Neural cell (in vitro differentiated cells): ENCODE results near the gene CA6. TPM values are rescaled to one million over a fixed set of nuclear protein-coding genes. Genes with fewer than 3 reads are reported as not detected.
"Not testable (repeated sequence)": the region's sequence is repeated elsewhere in the genome, so short reads cannot be mapped to it uniquely, and the experiment has no call there.

Experiments
- H2AFZ ChIP-seq: fragments of 200-600, 300-800 bp; sonication (generic), shearing (Covaris generic); 2 replicates; pipeline ENCODE4 v1.6.0; 2014; ENCODE audit warnings: low read depth, mild to moderate bottlenecking, antibody characterized with exemption, low read length, moderate library complexity
- H3F3A ChIP-seq: fragments of 200-600 bp; shearing (Covaris generic); 2 replicates; pipeline ENCODE4 v1.6.1; 2016; ENCODE audit warnings: mild to moderate bottlenecking, moderate library complexity, mixed read lengths, antibody characterized with exemption, low read length; ENCODE audit not compliant: insufficient read depth, poor library complexity, severe bottlenecking
- H3K27ac ChIP-seq: fragments of 200-600, 300-800 bp; sonication (generic), shearing (Covaris generic); 2 replicates; pipeline ENCODE4 v1.5.1; 2014; ENCODE audit warnings: mild to moderate bottlenecking, low read length, moderate library complexity
- H3K27me3 ChIP-seq: fragments of 300-800, 200-600 bp; sonication (generic), shearing (Covaris generic); 2 replicates; pipeline ENCODE4 v1.6.0; 2014; ENCODE audit warnings: mild to moderate bottlenecking, low read depth, low read length, moderate library complexity; ENCODE audit not compliant: insufficient read depth
- H3K36me3 ChIP-seq: fragments of 300-800, 200-600 bp; sonication (generic), shearing (Covaris generic); 2 replicates; pipeline ENCODE4 v1.5.1; 2014; ENCODE audit warnings: mild to moderate bottlenecking, antibody characterized with exemption, low read length, moderate library complexity; ENCODE audit not compliant: insufficient read depth
- H3K4me2 ChIP-seq: fragments of 300-800, 200-600 bp; sonication (generic), shearing (Covaris generic); 2 replicates; pipeline ENCODE4 v1.6.0; 2014; ENCODE audit warnings: mild to moderate bottlenecking, low read length
- H3K4me3 ChIP-seq: fragments of 300-800, 200-600 bp; sonication (generic), shearing (Covaris generic); 2 replicates; pipeline ENCODE4 v1.5.1; 2014; ENCODE audit warnings: mild to moderate bottlenecking, low read length, moderate library complexity
- H3K79me2 ChIP-seq: fragments of 200-600 bp; shearing (Covaris generic); replicated peaks from 2 replicates; pipeline ENCODE4 v1.6.0; 2014; ENCODE audit warnings: mild to moderate bottlenecking, low read length, moderate library complexity; ENCODE audit not compliant: insufficient read depth
- H3K9ac ChIP-seq: fragments of 300-800, 200-600 bp; sonication (generic), shearing (Covaris generic); 2 replicates; pipeline ENCODE4 v1.6.1; 2016; ENCODE audit warnings: mild to moderate bottlenecking, low read length, mixed read lengths
- H3K9me2 ChIP-seq: fragments of 200-600 bp; shearing (Covaris generic); 2 replicates; pipeline ENCODE4 v1.6.1; 2016; ENCODE audit warnings: mild to moderate bottlenecking, low read length, mixed read lengths; ENCODE audit not compliant: insufficient read depth
- H3K9me3 ChIP-seq: fragments of 200-600, 300-800 bp; sonication (generic), shearing (Covaris generic); 2 replicates; pipeline ENCODE4 v1.6.1; 2016; ENCODE audit warnings: mild to moderate bottlenecking, mixed run types, low read length, moderate library complexity, mixed read lengths
- H4K20me1 ChIP-seq: fragments of 200-600 bp; shearing (Covaris generic); 2 replicates; pipeline ENCODE4 v1.6.1; 2016; ENCODE audit warnings: mild to moderate bottlenecking, mixed run types; ENCODE audit not compliant: insufficient read depth
- CTCF ChIP-seq: fragments of 450-650 bp; IDR thresholded peaks from 2 replicates; pipeline ENCODE4 v1.5.1; 2014; ENCODE audit warnings: antibody characterized with exemption, mild to moderate bottlenecking, moderate library complexity; ENCODE audit not compliant: poor library complexity, severe bottlenecking
- EP300 ChIP-seq: fragments of 450-650 bp; conservative IDR thresholded peaks from 2 replicates; pipeline ENCODE4 v1.6.1; 2014; ENCODE audit warnings: antibody characterized with exemption, mild to moderate bottlenecking, moderate library complexity; ENCODE audit not compliant: poor library complexity, severe bottlenecking
- EZH2 ChIP-seq: fragments of 200-600, 300-800 bp; shearing (Covaris generic), sonication (generic); IDR thresholded peaks from 2 replicates; pipeline ENCODE4 v1.6.1; 2014; ENCODE audit warnings: antibody characterized with exemption, low read length, borderline replicate concordance, mild to moderate bottlenecking; ENCODE audit not compliant: insufficient read depth, poor library complexity, severe bottlenecking
- MXI1 ChIP-seq: fragments of 450-650 bp; conservative IDR thresholded peaks from 2 replicates; pipeline ENCODE4 v1.6.1; 2014; ENCODE audit warnings: antibody characterized with exemption, mild to moderate bottlenecking; ENCODE audit not compliant: poor library complexity, severe bottlenecking
- POLR2AphosphoS5 ChIP-seq: IDR thresholded peaks from 2 replicates; pipeline ENCODE4 v1.6.1; 2012
- RAD21 ChIP-seq: fragments of 450-650 bp; conservative IDR thresholded peaks from 2 replicates; pipeline ENCODE4 v1.6.1; 2014; ENCODE audit warnings: antibody characterized with exemption, mild to moderate bottlenecking, moderate library complexity
- REST ChIP-seq: IDR thresholded peaks from 2 replicates; pipeline ENCODE4 v1.6.1; 2012; ENCODE audit warnings: borderline replicate concordance
- SMC3 ChIP-seq: fragments of 450-650 bp; conservative IDR thresholded peaks from 2 replicates; pipeline ENCODE4 v1.6.1; 2014; ENCODE audit warnings: antibody characterized with exemption, mild to moderate bottlenecking, moderate library complexity; ENCODE audit not compliant: poor library complexity
- TAF1 ChIP-seq: IDR thresholded peaks from 2 replicates; pipeline ENCODE4 v1.6.1; 2012; ENCODE audit warnings: low read depth
- polyA plus RNA-seq: library from polyadenylated mRNA; depleted of rRNA; stranded (reverse); fragments of >200 nt; gene quantifications from 2 replicates; pipeline ENCODE4 v1.2.3, GENCODE V29; 2014

The CA6 gene
- polyA plus RNA-seq, 1 donor from 2014 or later = not detected

DNA sequence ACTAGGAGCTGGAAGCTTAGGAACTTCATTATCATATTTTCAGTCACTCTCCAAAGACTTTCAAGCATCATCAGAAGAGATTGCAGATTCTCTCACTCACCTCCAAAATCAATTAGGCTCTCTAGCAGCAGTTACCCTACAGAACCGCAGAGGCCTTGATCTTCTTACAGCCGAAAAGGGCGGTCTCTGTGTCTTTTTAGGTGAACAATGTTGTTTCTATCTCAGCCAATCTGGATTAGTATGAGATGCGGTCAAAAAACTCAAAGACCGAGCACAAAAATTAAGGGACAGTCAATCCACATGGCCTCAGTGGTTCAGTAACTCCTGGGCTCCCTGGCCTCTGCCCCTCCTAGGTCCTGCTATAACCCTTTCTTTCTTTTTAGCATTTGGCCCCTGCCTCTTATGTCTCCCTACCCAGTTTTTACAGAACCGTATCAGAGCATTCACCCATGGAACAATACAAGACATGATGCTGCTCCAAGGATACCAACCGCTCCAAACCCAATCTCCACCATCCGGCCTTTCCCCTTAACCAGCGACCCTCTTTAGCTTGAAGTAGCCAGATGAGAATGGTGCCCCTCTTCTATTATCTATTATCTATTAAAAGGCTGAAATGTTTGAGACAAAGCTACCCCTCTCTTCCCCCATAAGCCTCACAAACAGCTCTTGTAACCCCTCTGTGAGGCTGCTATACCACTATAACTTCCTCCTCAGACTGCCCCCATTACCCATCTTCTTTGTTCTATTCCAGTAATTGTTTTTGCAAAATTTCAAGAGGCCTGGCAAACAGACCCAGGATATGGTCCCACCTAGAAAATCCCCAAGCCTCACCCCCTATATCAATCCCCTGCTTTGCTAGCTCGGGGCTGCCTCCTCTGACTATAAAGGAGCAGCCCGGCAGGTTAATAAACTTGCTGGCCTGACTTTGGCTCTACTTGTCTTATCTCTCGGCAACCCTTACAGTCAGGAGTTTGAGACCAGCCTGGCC, 18.7 kb upstream of the CA6 start:
- Histone ChIP-seq H3F3A (no peaks in the 10 kb centered on the region), H3K4me3 (no peak overlapping the region), H4K20me1 (no peaks in the 10 kb centered on the region), H3K9me2 (no peaks in the 10 kb centered on the region), H3K27me3 (no peaks in the 10 kb centered on the region), H2AFZ (no peak overlapping the region), H3K9ac (no peak overlapping the region), H3K79me2 (no peaks in the 10 kb centered on the region), H3K4me2 (no peak overlapping the region), H3K9me3 (no peaks in the 10 kb centered on the region), H3K27ac (no peak overlapping the region), H3K36me3 (no peaks in the 10 kb centered on the region)
- TF ChIP-seq POLR2AphosphoS5 (no peak), EP300 (no peak)

- no peaks in the 10 kb centered on the region for H3K27me3 ChIP-seq
- H3K4me2 ChIP-seq = no peak overlapping the region
- H4K20me1 ChIP-seq = no peaks in the 10 kb centered on the region
- no peak overlapping the region for H3K27ac ChIP-seq
- H3K9ac ChIP-seq = no peak overlapping the region
- no peaks in the 10 kb centered on the region for H3F3A ChIP-seq
- H3K4me3 ChIP-seq = no peak overlapping the region
- H3K9me2 ChIP-seq = no peaks in the 10 kb centered on the region
- no peaks in the 10 kb centered on the region for H3K9me3 ChIP-seq
- no peak overlapping the region for H2AFZ ChIP-seq
- TF ChIP-seq SMC3 (no peak), POLR2AphosphoS5 (no peak), CTCF (no peak), TAF1 (no peak), EP300 (no peak), MXI1 (no peak)
- H3K79me2 ChIP-seq = no peaks in the 10 kb centered on the region
- no peaks in the 10 kb centered on the region for H3K36me3 ChIP-seq
Observed at GRCh38 chr1:8930116-8930515, 15.6 kb upstream of the CA6 start.

- H3K79me2 ChIP-seq, H3K4me3 ChIP-seq, H3K27ac ChIP-seq, H3K9me2 ChIP-seq, H3F3A ChIP-seq, H3K27me3 ChIP-seq, H3K9ac ChIP-seq, H3K36me3 ChIP-seq, H3K4me2 ChIP-seq, H2AFZ ChIP-seq, H4K20me1 ChIP-seq, H3K9me3 ChIP-seq: not testable (repeated sequence)
Observed at GRCh38 chr1:8937051-8937450, 8.6 kb upstream of the CA6 start.

GRCh38 chr1:8937701-8938100, 8.0 kb upstream of the CA6 start:
- Histone ChIP-seq H3K4me3 (no peak overlapping the region), H3K27ac (no peak overlapping the region), H3K36me3 (no peaks in the 10 kb centered on the region), H3K9ac (no peak overlapping the region), H3F3A (no peaks in the 10 kb centered on the region), H3K27me3 (no peaks in the 10 kb centered on the region), H4K20me1 (no peaks in the 10 kb centered on the region), H2AFZ (no peak overlapping the region), H3K9me2 (no peaks in the 10 kb centered on the region), H3K79me2 (no peaks in the 10 kb centered on the region), H3K4me2 (no peak overlapping the region), H3K9me3 (no peaks in the 10 kb centered on the region)
- TF ChIP-seq MXI1 (no peak), EZH2 (no peak), RAD21 (no peak), TAF1 (no peak), SMC3 (no peak), EP300 (no peak), REST (no peak), POLR2AphosphoS5 (no peak), CTCF (no peak)
